HEK293 (cell line): Measurements from ENCODE around the gene PPOX.

Experiments
- CTCF ChIA-PET: fragments of 350-600 bp; formaldehyde crosslinking; extraction: SDS; loops from one replicate; lab custom pipeline; 2021; ENCODE audit warnings: antibody characterized with exemption; lab: Yijun Ruan, JAX
- POLR2A ChIA-PET: fragments of 300-600 bp; formaldehyde crosslinking; extraction: SDS; loops from one replicate; lab custom pipeline; 2020; ENCODE audit warnings: antibody characterized with exemption, inconsistent platforms; lab: Yijun Ruan, JAX
- H3K27ac ChIP-seq: fragments of 200-500 bp; sonication (Bioruptor generic); 2 replicates; pipeline ENCODE4 v1.5.1; 2014; ENCODE audit warnings: low read depth, low read length, control low read depth, inconsistent platforms; ENCODE audit errors: extremely low read depth
- H3K36me3 ChIP-seq, 2 experiments: fragments of 200-500 bp in 1 of 2; sonication (Bioruptor generic) in 1 of 2; 1 replicate in 1 of 2; 2 replicates in 1 of 2; pipeline ENCODE4 v1.5.1; 2014 to 2017; ENCODE audit warnings: inconsistent platforms in 2 of 2, low read length in 2 of 2; ENCODE audit not compliant: control insufficient read depth in 2 of 2, insufficient read depth in 1 of 2
- H3K4me1 ChIP-seq: fragments of 200-500 bp; sonication (Bioruptor generic); 2 replicates; pipeline ENCODE4 v1.5.1; 2014; ENCODE audit warnings: mild to moderate bottlenecking, low read length, inconsistent platforms; ENCODE audit not compliant: control insufficient read depth, insufficient read depth
- H3K4me3 ChIP-seq: 2 replicates; pipeline ENCODE4 v1.5.1; 2011; ENCODE audit warnings: low read depth, mild to moderate bottlenecking, control low read depth, low read length, moderate library complexity
- H3K9me3 ChIP-seq: fragments of 200-500 bp; sonication (Bioruptor generic); 2 replicates; pipeline ENCODE4 v1.5.1; 2014; ENCODE audit warnings: low read depth, low read length, inconsistent platforms; ENCODE audit not compliant: control insufficient read depth, insufficient read depth
- EGR2 ChIP-seq: fragments of 450-650 bp; formaldehyde crosslinking; IDR thresholded peaks from 2 replicates; pipeline ENCODE4 v1.5.1; 2016; ENCODE audit warnings: low read depth, missing biosample characterization, missing genetic modification characterization
- KLF10 ChIP-seq: fragments of 450-650 bp; IDR thresholded peaks from 2 replicates; pipeline ENCODE4 v1.5.1; 2018; ENCODE audit warnings: missing biosample characterization, mild to moderate bottlenecking, missing genetic modification characterization
- SALL2 ChIP-seq: fragments of 450-650 bp; formaldehyde crosslinking; IDR thresholded peaks from 2 replicates; pipeline ENCODE4 v1.5.0; 2017; ENCODE audit warnings: missing biosample characterization, mild to moderate bottlenecking, missing genetic modification characterization, borderline replicate concordance
- SETDB1 ChIP-seq: IDR thresholded peaks from one replicate; pipeline ENCODE4 v1.6.1; 2017; ENCODE audit warnings: mild to moderate bottlenecking, low read length, moderate library complexity, mixed read lengths; ENCODE audit not compliant: insufficient read length
- TSHZ1 ChIP-seq: fragments of 450-650 bp; formaldehyde crosslinking; IDR thresholded peaks from 2 replicates; pipeline ENCODE4 v1.5.1; 2016; ENCODE audit warnings: missing biosample characterization, missing genetic modification characterization, borderline replicate concordance
- ZBTB48 ChIP-seq: fragments of 450-650 bp; formaldehyde crosslinking; IDR thresholded peaks from 2 replicates; pipeline ENCODE4 v1.5.1; 2016; ENCODE audit warnings: missing biosample characterization, missing genetic modification characterization
- ZNF114 ChIP-seq: fragments of 450-650 bp; formaldehyde crosslinking; IDR thresholded peaks from 2 replicates; pipeline ENCODE4 v1.5.0; 2017; ENCODE audit warnings: missing biosample characterization, missing genetic modification characterization
- ZNF157 ChIP-seq: fragments of 450-650 bp; formaldehyde crosslinking; IDR thresholded peaks from 2 replicates; pipeline ENCODE4 v1.5.1; 2016; ENCODE audit warnings: missing biosample characterization, missing genetic modification characterization
- ZNF223 ChIP-seq: fragments of 450-650 bp; formaldehyde crosslinking; IDR thresholded peaks from 2 replicates; pipeline ENCODE4 v1.5.1; 2016; ENCODE audit warnings: missing biosample characterization, missing genetic modification characterization
- ZNF23 ChIP-seq: fragments of 450-650 bp; formaldehyde crosslinking; IDR thresholded peaks from 2 replicates; pipeline ENCODE4 v1.5.1; 2016; ENCODE audit warnings: missing biosample characterization, missing genetic modification characterization, borderline replicate concordance
- ZNF266 ChIP-seq: fragments of 450-650 bp; formaldehyde crosslinking; IDR thresholded peaks from 2 replicates; pipeline ENCODE4 v1.5.1; 2016; ENCODE audit warnings: missing biosample characterization, missing genetic modification characterization, low read depth
- ZNF335 ChIP-seq: fragments of 450-650 bp; formaldehyde crosslinking; conservative IDR thresholded peaks from 2 replicates; pipeline ENCODE4 v1.5.1; 2016; ENCODE audit warnings: missing biosample characterization, missing genetic modification characterization
- ZNF398 ChIP-seq: fragments of 450-650 bp; formaldehyde crosslinking; IDR thresholded peaks from 2 replicates; pipeline ENCODE4 v1.5.1; 2017; ENCODE audit warnings: missing biosample characterization, missing genetic modification characterization
- ZNF416 ChIP-seq: fragments of 450-650 bp; formaldehyde crosslinking; IDR thresholded peaks from 2 replicates; pipeline ENCODE4 v1.5.1; 2016; ENCODE audit warnings: missing biosample characterization, missing genetic modification characterization
- ZNF530 ChIP-seq: fragments of 450-650 bp; formaldehyde crosslinking; IDR thresholded peaks from 2 replicates; pipeline ENCODE4 v1.5.1; 2016; ENCODE audit warnings: low read depth, missing biosample characterization, missing genetic modification characterization
- ZNF600 ChIP-seq: fragments of 450-650 bp; formaldehyde crosslinking; IDR thresholded peaks from 2 replicates; pipeline ENCODE4 v1.5.1; 2016; ENCODE audit warnings: missing biosample characterization, missing genetic modification characterization
- ZNF621 ChIP-seq: fragments of 450-650 bp; formaldehyde crosslinking; IDR thresholded peaks from 2 replicates; pipeline ENCODE4 v1.5.1; 2017; ENCODE audit warnings: missing biosample characterization, missing genetic modification characterization
- ZNF645 ChIP-seq: fragments of 450-650 bp; formaldehyde crosslinking; IDR thresholded peaks from 2 replicates; pipeline ENCODE4; 2016; ENCODE audit warnings: missing biosample characterization, missing genetic modification characterization
- ZNF707 ChIP-seq: fragments of 450-650 bp; formaldehyde crosslinking; IDR thresholded peaks from 2 replicates; pipeline ENCODE4 v1.5.1; 2016; ENCODE audit warnings: missing biosample characterization, missing genetic modification characterization
- ZNF768 ChIP-seq: fragments of 450-650 bp; formaldehyde crosslinking; IDR thresholded peaks from 2 replicates; pipeline ENCODE4 v1.5.1; 2018; ENCODE audit warnings: missing biosample characterization, mild to moderate bottlenecking, missing genetic modification characterization
- ZNF777 ChIP-seq: fragments of 450-650 bp; formaldehyde crosslinking; IDR thresholded peaks from 2 replicates; pipeline ENCODE4 v1.5.1; 2017; ENCODE audit warnings: missing biosample characterization, missing genetic modification characterization, borderline replicate concordance
- ZNF785 ChIP-seq: fragments of 450-650 bp; formaldehyde crosslinking; IDR thresholded peaks from 2 replicates; pipeline ENCODE4 v1.5.1; 2016; ENCODE audit warnings: missing biosample characterization, missing genetic modification characterization
- ZSCAN16 ChIP-seq: fragments of 450-650 bp; formaldehyde crosslinking; IDR thresholded peaks from 2 replicates; pipeline ENCODE4 v1.5.1; 2016; ENCODE audit warnings: missing biosample characterization, missing genetic modification characterization
- ZSCAN4 ChIP-seq: fragments of 450-650 bp; formaldehyde crosslinking; IDR thresholded peaks from 2 replicates; pipeline ENCODE4 v1.5.1; 2017; ENCODE audit warnings: missing biosample characterization, missing genetic modification characterization

Gene PPOX

GRCh38 chr1:161196111-161196510 is 29.9 kb downstream of the PPOX start (continued):
- TF ChIP-seq TSHZ1: no peak
- TF ChIP-seq ZNF266: no peak
- TF ChIP-seq KLF10: no peak
- TF ChIP-seq ZNF621 (tag by site-specific recombination): no peak
- TF ChIP-seq ZNF777: no peak

- H3K27ac ChIP-seq: no peak overlapping the region
- CTCF ChIA-PET: no interaction called here
- no peak overlapping the region for H3K4me3 ChIP-seq
- POLR2A ChIA-PET: no interaction called here
- no peaks in the 10 kb centered on the region for H3K36me3 ChIP-seq
- no peaks in the 10 kb centered on the region for H3K9me3 ChIP-seq
- 0 out of 2 replicates have a peak, but pooled peaks have one; percentile 12 for TF ChIP-seq ZBTB48 (tag by site-specific recombination)
- TF ChIP-seq ZNF645 (tag by site-specific recombination): no peak
- peak; percentile 67; the same call in 1 of the 2 replicates for TF ChIP-seq ZNF600 (tag by site-specific recombination)
- TF ChIP-seq ZNF398 (tag by site-specific recombination): 0 out of 2 replicates have a peak, but pooled peaks have one; percentile 31
- H3K4me1 ChIP-seq: peaks cover 9% of the 10 kb centered on the region; the same call in 1 of the 2 replicates
Measured at GRCh38 chr1:161196521-161197451, 30.6 kb downstream of the PPOX start.

- POLR2A ChIA-PET: interaction anchor here (1.0 to 1.9 kb wide), 4 partner anchors 21 to 242 kb away, joined by 3 to 7 read pairs (median 4); partner anchors contain the start of gene TOMM40L
- Histone ChIP-seq H3K27ac (no peak overlapping the region), H3K4me1 (peaks cover 9% of the 10 kb centered on the region; the same call in 1 of the 2 replicates), H3K4me3 (no peak overlapping the region), H3K9me3 (no peaks in the 10 kb centered on the region), H3K36me3 (no peaks in the 10 kb centered on the region)
- CTCF ChIA-PET: interaction anchor here (1.0 to 1.9 kb wide), 4 partner anchors 13 to 184 kb away, joined by 3 to 14 read pairs (median 4); partner anchors contain the start of gene TOMM40L
- TF ChIP-seq ZNF114: no peak
- TF ChIP-seq ZNF785 (tag by site-specific recombination): no peak
- TF ChIP-seq ZNF530 (tag by site-specific recombination): no peak
- no peak for TF ChIP-seq ZSCAN16 (tag by site-specific recombination)
- no peak for TF ChIP-seq ZSCAN4 (tag by site-specific recombination)
- TF ChIP-seq ZNF335 (tag by site-specific recombination): no peak
- TF ChIP-seq ZNF416 (tag by site-specific recombination): no peak
- no peak for TF ChIP-seq EGR2 (tag by site-specific recombination)
- no peak for TF ChIP-seq SALL2 (tag by site-specific recombination)
- no peak for TF ChIP-seq ZNF157 (tag by site-specific recombination)
- no peak for TF ChIP-seq ZNF223 (tag by site-specific recombination)
- no peak for TF ChIP-seq SETDB1
- TF ChIP-seq ZNF23 (tag by site-specific recombination): no peak
- TF ChIP-seq ZNF768 (tag by site-specific recombination): no peak
- TF ChIP-seq ZNF707: no peak
Measured at GRCh38 chr1:161197560-161198193, 31.5 kb downstream of the PPOX start.
